ENCODE measurements around the gene ACVR1. TPM values are rescaled to one million over a fixed set of nuclear protein-coding genes. Genes with fewer than 3 reads are reported as not detected.

Gene ACVR1
- total RNA-seq, 1 donor from 2014 or later: 47.6 TPM

DNA sequence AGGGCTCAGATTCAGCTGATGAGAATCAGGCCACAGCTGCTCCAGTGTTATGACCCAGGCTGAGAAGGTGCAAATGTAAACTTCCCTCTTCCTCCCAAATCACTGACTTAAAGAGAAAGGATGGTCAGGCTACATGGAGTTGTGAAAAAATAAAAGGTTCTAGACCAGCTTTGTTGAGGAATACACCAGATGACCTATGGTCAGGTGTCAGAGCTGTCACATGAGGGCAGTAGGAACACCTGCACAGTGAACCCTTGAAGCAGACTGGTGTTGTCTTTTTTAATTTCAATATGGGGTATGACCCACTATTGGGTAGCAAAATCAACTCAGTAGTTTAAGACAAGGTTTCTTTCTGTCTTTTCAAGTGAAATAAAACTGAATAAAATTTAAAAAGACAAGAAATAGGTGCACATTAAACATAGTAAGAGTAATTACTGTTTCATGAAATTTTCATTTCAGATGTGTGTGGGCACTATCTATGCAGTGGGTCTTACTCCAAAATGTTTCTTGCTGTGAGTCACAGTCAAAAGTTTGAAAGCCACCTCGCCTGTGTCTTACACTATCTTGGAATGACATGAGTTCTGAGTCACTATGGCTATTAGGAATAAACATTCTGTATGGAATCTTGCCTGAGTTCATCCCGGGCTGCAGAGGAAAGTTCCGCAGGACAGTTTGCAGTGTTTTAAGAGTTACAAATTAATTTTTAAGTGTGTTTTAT, 83.6 kb downstream of the ACVR1 start:
- no peak for DNase-seq (ENCODE audit: low spot score)

DNA sequence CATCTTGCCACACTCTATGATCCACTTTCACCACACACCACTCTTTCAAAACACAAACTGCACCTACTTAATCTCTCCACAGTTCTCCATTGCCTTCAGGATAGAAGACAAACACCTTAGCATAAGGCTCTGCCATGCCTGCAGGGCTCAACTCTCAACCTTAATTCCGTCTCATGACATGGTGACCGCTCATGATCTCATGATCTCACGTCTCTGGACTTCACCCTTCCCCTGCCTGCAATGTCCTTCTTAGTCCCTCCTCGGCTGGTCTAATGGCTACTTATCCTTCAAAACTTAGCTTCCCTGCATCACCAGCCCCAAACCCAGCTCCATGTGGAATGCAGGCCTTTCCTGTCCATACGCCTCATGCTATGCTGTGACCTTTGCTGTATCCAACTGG, 85.3 kb downstream of the ACVR1 start:
- no peak for DNase-seq (ENCODE audit: low spot score)

DNA sequence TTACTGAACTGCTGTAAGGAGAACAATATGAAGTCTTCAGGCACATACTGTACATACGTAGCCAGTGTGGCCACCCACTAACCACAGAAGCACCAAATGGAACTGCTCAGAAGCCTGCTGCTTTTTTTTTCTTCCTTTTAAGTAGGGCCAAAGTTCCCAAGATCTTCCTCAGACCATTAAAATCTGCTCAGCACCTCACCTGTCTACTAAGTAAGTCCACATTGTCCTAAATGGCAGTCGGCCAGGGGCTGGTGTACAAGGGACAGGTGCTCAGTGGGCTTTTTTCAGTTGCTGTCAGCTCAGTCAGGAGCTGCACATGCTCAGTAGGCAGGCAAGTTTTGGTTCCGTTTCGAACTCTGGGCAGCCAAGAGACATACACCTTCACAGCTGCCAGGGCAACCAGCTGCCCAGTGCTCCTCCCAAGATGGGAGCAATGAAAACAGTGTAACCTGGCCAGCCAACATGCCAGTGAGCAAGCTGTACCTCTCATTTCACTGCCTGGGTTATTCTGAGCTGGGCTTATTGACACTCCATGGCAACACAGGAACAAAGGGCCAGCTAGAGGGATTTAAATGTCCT, 86.1 kb downstream of the ACVR1 start:
- peak; percentile 11 for DNase-seq (ENCODE audit: low spot score)

DNA sequence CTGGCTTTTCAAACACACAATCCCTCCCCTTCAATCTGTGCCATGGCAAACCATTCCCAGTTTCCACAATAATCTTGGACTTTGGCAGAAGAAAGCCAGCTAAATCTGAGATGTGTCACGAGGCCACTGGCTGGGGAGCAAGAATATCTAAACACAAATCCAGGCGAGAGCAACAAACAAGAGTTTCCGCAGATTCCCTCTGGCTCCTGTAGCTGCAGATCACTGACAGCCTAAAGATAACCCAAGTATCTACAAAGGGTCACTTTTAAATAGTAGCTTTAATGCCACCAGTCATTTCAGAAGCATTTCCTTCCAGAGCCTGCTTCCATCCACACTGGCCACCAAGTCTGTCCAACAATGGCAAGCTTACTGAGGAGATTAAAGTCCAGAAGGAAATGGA, 86.9 kb downstream of the ACVR1 start:
- peak; percentile 57 for DNase-seq (ENCODE audit: low spot score)

DNA sequence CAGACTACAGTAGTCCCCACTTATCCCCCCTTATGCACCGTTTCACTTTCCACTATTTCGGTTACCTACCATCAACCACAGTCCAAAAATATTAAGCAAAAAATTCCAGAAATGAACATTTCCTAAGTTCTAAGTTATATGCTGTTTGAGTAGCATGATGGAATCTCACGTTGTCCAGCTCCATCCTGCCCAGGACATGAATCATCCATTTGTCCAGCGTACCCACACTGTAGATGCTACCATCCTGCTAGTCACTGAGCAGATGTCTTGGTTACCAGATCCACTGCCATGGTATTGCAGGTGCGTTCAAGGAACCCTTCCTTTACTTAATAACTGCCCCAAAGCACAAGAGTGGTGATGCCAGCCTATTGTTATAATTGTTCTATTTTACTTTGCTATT, 87.9 kb downstream of the ACVR1 start:
- DNase-seq (ENCODE audit: low spot score): no peak

DNA sequence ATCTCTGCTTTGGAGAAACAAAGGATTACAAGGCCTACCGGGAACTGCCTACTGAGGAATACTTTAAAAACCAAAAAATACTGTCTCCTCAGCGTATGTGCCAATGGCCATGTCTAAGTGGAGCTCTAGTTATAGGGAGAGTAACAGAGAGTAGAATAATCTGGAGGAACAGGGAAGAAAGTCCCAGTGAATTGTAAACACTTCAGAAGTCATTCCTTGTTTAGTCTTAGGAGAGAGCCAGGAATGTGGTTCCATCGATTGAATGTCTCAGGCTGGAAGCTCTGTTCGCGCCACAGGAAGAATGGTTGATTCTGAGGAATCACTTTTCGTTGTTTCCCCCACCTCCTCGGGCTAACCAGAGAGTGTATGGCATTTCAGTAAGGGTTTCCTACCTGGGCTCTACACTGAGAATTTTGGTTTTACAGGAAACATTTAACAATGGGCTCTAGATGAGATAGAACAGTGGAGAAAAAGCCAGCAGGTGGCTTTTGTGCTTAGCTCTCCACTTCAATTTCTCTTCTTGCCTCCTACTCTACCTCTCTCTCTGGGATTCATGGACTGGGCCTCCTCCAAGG, 88.7 kb downstream of the ACVR1 start:
- no peak for DNase-seq (ENCODE audit: low spot score)

DNA sequence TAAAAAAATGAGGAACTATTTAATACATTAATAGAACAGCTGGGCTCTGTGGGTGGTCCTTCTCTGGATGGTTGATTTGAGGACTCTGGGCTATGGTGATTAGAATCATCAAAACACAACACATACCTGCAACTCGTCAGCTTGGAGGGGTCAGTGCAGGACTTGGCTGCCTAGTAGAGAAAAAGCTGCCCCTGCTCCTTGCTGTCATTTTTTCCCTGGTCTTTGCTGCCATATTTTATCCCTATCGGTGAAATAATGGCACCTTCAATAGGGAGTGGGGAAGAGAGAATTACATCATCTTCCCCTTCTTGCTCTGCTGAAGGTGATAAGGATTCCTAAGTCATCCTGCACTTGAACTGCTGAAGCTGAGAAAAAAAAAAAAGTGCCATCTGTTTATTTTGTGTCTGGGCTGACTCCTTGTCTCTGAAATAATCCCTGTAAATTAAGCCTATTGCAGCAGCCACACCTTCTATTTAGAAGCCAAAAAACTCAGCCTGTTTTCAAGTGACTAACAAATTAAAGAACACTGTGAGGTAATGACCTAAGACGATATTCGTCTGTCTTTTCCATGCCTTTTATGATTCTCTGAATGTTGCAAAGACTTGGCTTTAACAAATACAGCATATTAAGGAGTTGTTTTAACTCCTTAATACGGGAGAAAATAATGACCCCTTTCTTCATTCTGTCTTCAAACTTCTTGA, 89.3 kb downstream of the ACVR1 start:
- DNase-seq (ENCODE audit: low spot score): no peak

DNA sequence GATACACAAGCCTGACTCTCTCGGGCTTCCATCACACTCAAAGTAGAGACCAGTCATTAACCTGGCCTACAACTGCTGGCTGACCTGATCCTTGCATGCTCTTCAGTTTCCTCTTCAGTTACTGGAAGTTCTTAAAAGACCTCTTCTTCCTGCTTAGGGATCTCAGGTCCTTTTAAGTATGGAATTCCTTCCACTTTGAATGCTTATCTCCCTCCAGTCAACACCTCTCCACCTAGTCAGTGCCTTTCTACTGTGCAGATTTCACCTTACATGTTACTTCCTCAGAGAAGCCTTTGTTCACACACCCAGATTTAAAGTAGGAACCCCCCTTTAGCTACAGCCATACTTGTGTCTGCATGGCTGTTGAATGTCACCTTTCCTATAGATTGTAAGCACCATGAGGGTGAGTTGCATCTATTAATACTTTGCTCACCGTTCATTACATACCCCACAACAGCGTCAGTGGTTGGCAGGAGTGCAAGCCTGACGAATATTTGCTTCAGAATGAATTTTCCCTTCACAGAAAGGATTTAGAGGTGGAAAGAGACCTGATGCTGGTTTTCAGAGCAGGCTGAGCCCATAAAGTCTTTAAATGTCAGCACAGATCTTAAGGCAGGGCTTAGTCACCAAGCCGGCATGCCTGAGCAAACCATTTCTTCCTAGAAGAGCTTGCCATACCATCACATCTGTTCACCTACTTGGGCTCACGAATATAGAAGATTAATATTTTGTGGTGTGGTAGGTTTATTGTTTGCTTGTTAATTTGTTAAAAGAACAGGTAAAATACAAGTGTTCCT, 90.1 kb downstream of the ACVR1 start:
- DNase-seq (ENCODE audit: low spot score): no peak

DNA sequence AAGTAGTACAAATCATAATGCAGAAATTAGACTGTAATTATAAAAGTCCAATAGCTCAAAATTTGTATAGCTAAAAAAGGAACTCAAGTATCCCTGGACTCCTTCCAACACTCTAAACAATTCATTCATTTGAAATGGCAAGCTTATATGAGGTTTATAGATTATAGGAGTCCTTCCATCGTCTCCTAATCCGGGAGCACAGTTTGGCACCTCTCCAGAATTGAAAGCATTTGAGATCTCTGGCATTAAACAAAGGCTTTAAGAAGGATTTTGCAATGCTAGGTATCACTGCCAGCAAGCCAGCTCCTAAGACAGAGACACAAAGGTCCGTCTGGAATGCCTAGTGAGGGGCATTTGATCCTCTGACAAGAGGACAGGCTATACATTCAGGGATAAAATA, 90.9 kb downstream of the ACVR1 start:
- DNase-seq (ENCODE audit: low spot score): peak; percentile 28

DNA sequence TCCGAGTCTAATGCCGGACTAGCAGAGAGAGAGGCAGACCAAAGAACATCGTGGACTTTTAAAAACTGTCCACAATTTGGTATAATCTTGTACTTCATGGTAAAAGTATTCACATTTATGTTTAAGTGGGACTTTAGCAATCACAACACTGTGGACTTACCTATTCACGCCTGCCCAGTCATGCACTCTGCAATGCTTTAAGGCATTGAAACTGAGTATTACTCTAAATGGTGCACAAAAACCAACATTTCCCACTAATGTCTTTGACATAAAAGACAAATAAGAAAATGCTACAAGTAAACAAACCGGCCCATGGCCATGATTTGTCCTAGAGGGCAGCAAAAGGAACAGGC, 91.3 kb downstream of the ACVR1 start:
- DNase-seq (ENCODE audit: low spot score): no peak

DNA sequence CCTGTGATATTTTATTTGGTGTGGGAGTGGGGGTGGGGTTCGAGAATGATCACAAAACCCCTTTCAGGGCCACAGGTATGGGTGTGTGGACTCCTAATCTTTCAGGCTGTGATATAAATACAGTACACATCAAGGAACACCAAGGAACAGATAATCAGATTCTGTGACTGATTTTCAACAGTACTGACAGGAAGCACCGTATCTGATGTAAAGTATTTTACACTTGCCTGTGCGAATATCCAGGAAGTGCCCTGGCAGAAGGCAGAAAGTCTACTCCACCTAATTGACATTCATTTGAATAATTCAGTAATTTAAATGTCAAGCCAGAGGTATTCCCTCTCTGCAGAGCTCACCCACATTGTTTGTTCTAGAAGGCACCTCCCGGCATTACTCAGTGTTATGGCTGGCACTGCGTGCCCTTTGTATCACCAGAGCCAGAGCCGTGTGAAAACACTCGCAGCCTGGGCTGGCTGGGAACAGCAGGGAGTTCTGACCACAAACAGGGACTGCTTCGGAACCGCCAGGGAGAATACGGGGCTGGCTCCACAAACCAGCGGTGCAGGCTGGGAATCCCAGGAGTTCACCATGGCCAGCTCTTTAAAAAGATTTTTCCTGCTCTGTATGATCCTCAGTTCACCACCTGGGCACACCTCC, 91.8 kb downstream of the ACVR1 start:
- peak; percentile 72 for DNase-seq (ENCODE audit: low spot score)

DNA sequence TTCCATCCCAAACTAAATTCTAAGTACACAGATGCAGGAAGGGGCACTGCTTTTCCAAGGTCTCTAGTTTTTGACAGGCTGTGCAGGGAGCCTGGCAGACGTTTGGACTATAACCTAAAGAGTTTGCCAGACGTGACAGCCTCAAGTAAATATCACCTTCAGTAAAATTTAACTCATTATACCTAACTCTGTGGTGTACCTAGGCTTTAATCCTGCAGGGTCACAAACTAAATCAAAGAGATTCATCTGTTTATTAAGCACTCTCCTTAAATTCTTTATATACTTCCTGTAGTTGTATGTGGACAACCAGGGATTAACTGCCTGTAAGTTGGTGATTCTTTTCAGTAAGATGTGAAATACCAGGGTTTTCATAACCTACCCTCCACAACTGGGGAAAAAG, 92.9 kb downstream of the ACVR1 start:
- DNase-seq (ENCODE audit: low spot score): no peak

DNA sequence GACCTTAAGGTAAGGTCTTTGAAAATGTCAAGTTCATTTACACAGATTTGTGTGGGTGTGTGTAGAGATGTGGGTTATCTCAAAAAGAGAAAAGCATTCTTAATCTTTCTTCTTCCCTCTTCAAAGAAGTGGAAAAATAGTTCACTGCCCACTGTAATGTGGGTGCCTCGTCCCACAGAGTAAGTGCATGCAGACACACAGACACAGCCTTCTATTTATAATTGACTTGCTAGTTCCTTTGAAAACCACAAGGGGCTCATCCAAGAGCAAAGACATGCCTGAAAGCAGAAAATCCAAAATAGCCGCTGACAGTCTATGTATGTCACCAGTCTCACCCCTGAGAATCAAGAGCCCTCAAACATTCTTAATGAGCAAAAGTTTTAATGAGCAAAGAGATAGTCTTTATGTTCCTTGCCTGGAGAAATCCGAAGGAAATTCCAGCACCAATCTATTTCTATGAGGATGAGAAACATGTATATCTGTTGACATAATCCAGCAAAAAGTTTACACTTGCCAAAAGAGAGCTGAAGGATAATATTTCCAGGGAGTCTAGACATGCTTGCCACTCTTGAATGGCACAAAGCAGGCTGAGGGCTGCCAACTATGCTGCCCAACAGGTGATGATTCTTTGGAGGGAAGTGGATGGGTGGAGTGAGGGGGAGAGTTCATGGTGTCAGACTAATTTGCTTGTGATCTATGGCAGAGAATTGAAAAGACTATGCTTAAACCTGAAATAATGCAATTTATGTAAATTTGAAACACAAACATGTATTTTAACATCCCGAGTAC, 93.9 kb downstream of the ACVR1 start:
- no peak for DNase-seq (ENCODE audit: low spot score)

DNA sequence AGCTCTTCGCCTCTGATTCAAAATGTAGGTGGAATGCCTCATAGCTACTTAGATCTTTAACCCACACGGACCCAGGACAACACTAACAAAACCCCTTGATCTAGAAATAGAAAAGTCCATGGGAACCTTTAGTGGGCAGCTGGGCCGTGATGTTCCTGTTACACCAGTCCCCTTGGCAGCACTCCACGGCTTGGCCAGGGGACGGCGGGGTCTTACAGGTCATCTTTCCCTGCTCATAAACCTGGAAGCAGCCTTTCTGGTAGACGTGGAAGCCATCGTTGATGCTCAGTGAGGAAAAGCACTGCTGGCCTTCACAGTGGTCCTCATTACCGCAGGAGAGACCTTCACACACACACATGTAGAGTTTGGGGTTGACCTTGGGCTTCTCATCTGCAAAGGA, 95.9 kb downstream of the ACVR1 start:
- DNase-seq (ENCODE audit: low spot score): no peak

DNA sequence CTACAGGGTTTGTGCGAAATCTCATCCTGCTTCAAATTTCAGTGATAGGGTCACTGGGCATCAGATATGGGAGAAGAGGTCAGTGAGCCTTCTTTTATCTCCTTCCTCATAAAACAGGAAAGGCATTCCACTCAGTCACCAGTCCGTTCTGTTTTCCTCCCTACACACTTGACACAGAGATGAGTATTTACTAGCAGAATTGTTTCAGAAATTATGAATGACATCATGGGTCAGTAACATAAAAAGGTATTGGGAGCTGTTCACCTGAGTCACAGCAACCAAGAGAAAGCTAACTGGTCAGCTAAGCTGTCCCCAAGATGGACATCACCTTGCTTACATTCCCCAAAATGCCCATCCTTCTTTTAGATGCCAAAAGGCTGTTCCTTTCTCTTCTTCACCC, 96.3 kb downstream of the ACVR1 start:
- no peak for DNase-seq (ENCODE audit: low spot score)

DNA sequence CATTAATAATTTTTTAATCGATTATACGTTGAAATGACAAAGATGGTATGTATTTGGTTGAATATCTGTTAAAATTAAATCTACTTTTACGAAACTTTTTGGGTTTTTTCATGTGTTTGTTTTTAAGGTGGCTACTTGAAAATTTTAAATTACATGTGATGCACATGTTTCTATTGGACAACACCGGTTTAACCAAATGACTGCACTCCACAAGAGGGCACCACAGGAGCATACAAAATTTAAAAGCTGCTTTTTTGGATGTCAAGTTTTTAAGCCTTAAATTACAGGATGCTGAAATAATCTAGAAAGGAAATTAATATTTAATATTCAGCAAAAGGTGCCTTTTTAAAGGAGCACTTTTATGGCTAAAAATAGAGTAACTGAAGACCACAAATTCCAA, 98.7 kb downstream of the ACVR1 start:
- peak; percentile 33 for DNase-seq (ENCODE audit: low spot score)

DNA sequence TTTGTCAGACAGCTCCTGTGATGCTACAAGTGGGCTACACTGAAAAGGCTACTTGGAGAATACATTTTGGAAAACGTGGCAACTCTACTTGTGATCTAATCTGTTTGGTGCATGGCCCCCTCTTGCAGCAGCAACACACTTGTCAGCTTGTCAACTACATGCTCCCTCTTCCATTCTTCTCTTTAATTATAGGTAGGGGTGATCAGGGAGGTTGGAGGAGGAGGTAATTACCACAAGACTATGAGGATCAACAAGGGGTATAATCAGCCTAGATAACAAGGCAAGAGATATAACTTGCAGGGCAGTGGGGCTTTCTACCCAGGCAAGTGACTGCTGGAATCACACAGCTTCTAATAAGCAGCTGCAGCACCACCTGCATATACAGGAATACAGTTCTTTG, 104.9 kb downstream of the ACVR1 start:
- DNase-seq (ENCODE audit: low spot score): no peak

DNA sequence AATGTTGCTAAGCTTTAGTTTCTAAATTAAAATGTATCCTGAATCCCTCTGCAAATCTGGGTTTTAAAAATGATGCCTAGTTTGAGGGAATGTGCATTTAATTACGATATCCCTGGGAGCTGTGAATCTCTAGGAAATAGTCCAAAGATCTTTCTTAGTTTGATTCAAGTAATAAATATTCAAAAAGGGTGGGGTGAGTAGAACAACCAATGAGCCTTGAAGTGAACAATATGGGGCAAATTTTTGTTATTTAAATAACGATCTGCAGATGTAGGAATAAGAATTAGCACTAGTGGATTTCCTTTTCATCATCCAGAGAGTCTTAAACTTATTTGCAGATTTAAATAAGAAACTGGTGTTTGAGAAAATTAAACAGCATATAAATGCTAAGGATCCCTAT, 106.3 kb downstream of the ACVR1 start:
- no peak for DNase-seq (ENCODE audit: low spot score)

DNA sequence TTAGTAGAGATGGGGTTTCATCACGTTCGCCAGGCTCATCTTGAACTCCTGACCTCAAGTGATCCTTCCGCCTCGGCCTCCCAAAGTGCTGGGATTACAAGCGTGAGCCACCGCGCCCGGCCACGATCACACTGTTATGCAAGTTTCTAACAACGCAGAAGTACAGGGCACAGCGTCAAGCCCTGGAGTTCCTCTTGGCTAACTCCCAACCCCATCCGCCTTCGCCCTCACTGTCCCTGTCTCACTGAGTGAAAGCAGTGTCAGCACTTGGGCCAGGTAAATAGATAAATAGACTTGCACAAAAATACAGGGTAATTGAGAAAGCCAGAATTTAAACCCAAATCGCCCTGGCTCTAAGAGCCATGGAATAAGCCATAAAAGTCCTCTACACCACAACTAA, 111.7 kb downstream of the ACVR1 start:
- no peak for DNase-seq (ENCODE audit: low spot score)

DNA sequence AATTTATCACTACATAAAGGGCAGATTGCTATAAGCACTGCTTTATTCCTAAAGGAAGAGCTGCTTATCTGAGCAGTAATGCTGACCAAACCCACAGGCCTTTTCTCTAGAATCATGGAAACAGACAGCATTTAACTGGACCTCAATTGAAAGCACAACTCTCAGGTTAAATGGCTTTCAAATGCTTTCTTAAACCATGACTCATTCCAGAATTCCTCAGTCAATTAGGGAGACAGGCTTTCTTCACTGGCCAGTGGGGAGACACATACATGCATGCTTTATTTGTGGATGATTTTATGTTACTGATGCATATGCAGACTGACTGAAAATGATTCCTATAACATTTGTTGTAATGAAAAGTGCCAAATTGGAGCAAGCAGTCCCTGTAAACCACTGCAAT, 114.6 kb downstream of the ACVR1 start:
- DNase-seq (ENCODE audit: low spot score): no peak

DNA sequence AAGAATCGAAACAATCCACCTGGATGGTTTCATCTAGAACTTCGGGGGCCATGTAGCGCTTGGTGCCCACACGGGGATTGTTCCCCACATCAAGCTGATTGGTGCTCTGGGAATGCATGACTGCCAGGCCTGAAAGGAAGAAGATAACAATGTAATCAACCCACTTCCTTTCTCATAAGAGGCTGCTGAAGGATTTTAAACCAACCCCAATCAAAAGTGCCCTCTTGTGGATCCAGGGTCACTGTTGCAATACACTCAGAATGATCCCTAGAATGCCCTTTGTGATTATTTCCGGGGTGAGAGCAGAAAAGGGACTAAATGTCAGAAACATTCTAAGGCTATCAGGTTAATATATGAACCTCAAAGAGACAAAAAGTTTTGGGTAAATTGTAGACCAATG, 115.2 kb downstream of the ACVR1 start:
- no peak for DNase-seq (ENCODE audit: low spot score)
